Esophagus muscularis mucosa (tissue), 3 donors: ENCODE measurements around the gene THSD4.

ENCODE experiments used
- CTCF ChIP-seq, 3 experiments: fragments of 200-600 bp in 2 of 3; fragments of 450-650 bp in 1 of 3; sonication (generic) in 2 of 3; IDR thresholded peaks; one replicate each; pipeline ENCODE4 v1.5.1; 2017 to 2019; ENCODE audit warnings: antibody characterized with exemption in 3 of 3, mild to moderate bottlenecking in 2 of 3, moderate library complexity in 1 of 3
- POLR2A ChIP-seq: fragments of 450-650 bp; IDR thresholded peaks from one replicate; pipeline ENCODE4 v1.6.1; 2017; ENCODE audit warnings: antibody characterized with exemption, moderate library complexity, mild to moderate bottlenecking, low read depth
- POLR2AphosphoS5 ChIP-seq, 2 donors: sonication (generic); formaldehyde crosslinking; IDR thresholded peaks; one replicate each; pipeline ENCODE4 v1.6.1; 2017; ENCODE audit warnings: antibody characterized with exemption in 2 of 2

GRCh38 chr15:71807691-71808091 is 692.4 kb downstream of the THSD4 start:
- TF ChIP-seq CTCF (IDR thresholded peaks at IDR 0.05) (no peak), POLR2A (no peak), POLR2AphosphoS5 (IDR thresholded peaks at IDR 0.05) (no peak)
